ENCODE results near the gene PIK3C3.
A peak's percentile ranks its signal among the peaks of the same experiment; 100 is the strongest.
"Not testable (repeated sequence)": the region's sequence is repeated elsewhere in the genome, so short reads cannot be mapped to it uniquely, and the experiment has no call there.

PIK3C3 gene

DNA sequence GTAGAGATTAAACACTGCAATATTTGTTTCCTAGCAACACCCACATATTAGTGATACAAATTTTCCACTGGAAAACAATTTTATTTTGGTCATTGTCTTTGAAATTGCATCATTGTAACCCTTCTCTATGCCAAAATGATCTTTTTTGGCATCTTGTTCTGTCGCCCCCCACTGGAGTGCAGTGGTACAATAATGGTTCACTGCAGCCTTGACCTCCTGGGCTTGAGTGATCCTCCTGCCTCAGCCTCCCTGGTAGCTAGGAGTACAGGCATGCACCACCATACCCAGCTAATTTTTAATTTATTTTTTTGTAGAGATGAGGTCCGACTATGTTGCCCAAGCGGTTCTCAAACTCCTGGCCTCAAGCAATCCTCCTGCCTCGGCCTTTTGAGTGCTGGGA lies 117.4 kb downstream of the PIK3C3 start:
- no peak for DNase-seq (ENCODE audit: low spot score)

DNA sequence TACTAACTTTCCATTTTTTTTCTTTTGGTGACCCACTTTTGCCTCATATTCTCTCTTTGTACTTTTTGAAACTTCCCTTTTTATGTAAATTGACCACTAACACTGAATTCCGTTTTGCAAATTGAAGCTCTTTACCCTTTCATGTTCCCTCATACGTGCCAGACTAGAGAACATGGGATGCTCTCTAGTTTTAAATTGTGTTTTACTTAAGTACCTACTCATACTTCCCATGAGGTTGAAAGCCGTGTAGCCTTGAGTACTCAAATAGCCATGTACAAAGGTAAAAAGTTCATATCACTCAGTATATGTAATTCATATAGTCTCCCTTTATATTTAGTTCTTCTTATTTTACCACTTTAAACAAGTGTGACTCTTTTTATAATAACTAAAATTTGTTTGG lies 119.7 kb downstream of the PIK3C3 start:
- DNase-seq (ENCODE audit: low spot score), result no peak

DNA sequence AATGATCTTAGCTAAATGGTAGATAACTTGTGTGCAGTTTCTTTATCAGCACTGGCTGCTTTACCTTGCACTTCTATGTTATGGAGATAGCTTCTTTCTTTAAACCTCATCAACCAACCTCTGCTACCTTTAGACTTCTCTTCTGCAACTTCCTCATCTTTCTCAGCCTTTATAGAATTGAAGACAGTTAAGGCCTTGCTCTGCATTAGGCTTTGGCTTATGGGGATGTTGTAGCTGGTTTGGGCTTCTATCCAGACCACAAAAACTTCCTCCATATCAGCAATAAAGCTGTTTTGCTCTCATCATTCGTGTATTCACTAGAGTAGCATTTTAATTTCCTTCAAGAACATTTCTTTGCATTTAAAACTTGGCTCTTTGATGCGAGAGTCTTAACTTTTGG lies 123.7 kb downstream of the PIK3C3 start:
- DNase-seq (ENCODE audit: low spot score), result no peak

DNA sequence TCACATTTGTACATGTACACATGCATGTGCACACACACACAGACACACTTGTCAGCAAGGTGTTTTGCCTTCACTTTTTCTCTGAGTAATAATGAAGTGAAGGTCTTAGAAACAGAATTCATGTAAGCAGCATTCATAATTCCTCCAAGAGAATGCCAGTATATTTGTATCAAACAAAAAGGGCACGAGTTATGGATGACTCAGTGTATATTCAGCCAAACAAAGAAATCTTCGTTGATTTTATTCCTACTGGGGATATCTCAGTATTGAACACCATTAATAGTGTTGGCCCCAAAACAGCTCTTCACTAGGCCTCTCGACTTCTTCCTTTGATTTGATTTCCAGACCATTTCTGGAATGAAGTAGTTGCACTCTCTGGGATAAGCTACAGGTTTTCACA lies 125.3 kb downstream of the PIK3C3 start:
- no peak for DNase-seq (ENCODE audit: low spot score)

DNA sequence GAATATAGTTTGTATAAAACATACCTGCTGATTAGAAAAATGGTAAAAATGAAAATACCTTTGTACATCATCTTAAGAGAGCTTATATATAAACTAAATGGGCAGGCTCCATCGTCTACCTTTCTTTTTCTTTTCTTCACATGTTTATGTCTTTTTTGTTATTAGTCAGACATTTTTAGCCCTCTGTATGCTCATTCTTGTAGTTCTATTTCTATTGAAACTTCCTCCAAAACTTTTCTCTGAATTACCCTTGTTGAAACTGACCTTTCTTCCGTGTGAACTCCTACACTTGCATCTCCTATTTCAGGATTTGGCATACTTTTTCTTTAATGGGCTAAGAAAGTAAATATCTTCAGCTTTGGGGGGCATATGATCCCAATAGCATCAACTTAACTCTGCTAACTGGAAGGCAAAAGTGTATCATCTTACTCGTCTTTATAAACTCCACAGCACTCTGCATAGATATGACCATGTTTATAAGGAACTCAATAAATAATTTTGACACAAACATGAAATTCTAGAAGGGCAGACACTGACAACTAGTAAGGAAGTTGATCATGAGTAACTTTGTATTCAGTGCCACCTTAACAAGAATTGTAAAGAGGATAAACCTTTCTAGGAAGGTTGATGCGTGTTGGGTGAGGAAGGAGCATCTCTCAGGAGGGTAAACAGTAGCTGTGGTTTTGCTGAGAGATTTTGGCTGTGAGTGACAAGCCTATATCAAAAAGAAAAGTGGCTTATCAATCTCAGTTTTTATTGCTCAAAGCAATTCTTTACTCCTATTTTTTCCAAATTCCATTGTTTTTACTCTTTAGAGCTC lies 127.6 kb downstream of the PIK3C3 start:
- no peak for DNase-seq (ENCODE audit: low spot score)

DNA sequence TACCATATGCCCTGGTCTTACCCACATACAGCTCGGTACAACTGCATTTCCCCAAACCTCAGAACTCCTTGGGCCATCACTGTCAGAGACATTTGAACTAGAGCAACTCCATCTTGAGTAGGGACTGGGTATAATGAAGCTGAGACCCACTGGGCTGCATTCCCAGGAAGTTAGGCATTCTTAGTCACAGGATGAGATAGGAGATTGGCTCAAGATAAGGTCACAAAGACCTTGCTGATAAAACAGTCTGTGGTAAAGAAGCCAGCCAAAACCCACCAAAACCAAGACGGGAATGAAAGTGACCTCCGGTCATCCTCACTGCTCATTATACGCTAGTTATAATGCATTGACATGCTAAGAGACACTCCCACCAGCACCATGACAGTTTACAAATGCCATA lies 131.3 kb downstream of the PIK3C3 start:
- DNase-seq (ENCODE audit: low spot score), result peak; percentile 3

DNA sequence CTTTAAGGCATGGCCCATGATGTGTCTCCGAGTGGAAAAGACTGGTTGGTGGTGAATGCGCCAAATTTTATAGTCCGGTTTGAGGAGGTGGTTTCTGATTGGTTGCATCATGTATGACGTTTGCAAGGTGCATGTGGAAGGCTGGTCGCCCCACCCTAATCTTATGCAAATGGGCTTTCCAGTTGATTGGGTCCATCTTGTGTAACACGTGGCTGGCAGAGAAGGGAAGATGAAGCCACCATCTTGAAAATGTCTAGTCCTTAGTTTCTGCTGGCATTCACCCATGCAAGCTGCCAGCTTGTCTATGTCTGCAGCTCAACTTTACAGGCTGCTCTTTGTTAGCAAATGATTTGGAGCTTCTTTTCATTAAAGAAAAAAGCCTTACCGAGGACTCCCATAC lies 132.2 kb downstream of the PIK3C3 start:
- no peak for DNase-seq (ENCODE audit: low spot score)

DNA sequence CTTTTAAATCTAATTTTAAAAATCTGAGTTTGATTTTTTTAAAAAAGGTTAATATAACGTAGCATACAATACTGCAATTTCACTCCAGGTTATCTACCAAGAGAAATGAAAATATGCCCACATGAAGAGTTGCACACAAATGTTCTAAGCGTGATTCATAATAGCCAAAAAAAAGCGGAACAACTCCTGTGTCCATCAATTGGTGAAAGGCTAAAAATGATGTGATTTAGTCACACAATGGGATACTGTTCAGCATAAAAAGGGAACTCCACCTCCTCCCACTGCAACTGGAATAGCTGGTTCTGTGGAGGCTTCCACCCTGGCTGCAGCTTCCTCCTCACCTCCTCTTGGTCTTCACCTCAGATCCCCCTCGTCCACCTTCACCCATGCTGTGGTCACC lies 132.8 kb downstream of the PIK3C3 start:
- no peak for DNase-seq (ENCODE audit: low spot score)

DNA sequence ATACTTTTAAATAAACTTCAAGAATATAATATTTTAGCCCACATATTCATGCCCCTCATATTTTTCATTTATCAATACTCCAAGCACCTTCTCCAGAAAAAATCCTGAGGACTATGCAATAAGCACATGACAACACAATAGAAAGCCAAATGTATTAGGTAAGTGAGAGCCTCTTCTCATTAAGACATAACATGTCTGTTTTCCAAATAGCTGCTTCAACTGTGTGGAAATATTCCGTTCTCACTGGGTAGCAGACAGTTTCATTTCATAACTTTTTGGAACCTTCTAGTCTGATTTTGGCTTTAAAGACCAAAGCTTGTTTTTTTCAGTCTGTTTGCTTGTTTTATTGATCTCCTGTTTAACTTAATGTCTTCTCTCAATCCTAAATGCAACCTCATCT lies 137.8 kb downstream of the PIK3C3 start:
- no peak for DNase-seq (ENCODE audit: low spot score)

DNA sequence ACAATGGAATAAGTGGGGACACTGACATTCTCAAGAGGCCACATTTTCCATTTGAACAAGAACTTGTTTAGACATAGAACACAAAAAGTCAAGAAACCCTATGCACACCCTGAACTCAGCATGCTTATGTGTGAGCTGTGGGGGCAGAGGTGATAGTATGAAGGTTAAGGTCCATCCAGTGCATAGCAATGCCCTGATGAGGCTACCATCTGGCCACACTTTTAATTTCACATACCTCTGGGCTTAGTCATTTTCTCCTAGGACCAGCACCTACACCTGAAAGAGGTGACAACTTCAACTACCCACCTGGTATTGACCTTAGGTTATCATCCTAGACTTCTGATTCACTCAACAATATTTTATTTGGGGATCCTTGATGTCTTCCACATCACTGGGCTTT lies 139.8 kb downstream of the PIK3C3 start:
- no peak for DNase-seq (ENCODE audit: low spot score)

DNA sequence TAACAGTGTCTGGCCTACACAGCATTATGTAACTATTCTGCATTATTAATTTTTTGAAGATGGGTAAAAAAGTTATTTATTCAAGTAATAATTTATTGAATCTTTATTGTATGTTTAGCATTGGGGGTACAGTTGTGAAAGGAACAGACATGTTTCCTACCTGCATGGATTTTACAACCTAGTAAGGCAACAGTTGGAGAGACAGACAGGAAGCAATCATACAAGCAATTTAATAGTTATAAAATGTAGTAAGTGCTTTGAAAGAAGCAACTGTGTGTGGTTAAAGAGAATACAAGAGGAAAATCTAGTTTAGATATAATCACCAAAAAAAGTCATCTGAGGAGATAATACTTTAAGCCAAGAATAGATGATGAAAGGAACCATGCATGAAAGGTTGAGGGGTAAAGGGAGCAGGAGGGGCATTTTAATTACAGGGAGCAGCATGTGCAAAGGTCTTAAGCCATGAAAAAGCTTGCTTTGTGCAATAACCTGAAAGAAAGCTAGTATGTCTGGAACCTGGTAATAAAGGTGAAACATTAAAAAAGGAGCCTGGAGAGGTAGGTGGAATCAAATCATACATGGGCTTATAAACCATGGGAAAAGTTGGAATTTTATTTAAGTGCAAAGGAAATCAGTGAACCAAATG lies 140.8 kb downstream of the PIK3C3 start:
- no peak for DNase-seq (ENCODE audit: low spot score)

DNA sequence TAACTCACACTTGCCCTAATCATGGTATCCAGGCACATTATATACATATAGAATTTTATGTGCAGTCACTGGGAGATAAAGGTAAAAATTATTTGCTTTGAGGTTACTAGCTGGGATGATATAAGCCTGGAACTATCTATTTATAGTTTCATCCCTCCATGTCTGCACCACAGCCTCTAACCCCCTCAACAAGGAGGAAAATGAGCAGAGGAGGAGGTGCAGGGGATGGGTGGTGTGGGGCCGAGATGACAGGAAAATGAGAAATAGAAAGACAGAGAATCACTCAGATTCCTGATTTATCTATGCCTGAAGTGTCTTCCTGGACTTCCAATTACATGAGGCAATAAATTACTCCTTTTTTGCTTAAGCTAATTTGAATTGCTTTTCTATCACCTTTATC lies 145.2 kb downstream of the PIK3C3 start:
- no peak for DNase-seq (ENCODE audit: low spot score)

DNA sequence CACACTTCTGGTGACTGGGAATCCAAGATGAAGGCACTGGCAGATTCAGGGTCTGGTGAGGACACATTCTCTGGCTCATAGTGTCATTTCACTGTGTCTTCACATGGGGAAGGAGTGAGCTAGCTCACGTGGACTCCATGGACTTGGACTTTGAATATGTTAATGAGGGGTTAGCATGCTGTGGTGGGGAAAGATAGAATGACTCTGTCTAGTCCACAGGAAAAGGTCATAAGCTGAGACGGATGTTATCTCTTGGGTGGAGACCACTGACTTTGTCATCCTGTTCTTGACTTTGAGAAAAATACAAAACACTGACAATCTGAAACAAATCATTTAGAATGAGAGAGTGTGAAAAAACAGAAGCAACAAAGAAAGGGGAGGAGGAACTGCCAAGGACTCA lies 145.9 kb downstream of the PIK3C3 start:
- DNase-seq (ENCODE audit: low spot score), result no peak

DNA sequence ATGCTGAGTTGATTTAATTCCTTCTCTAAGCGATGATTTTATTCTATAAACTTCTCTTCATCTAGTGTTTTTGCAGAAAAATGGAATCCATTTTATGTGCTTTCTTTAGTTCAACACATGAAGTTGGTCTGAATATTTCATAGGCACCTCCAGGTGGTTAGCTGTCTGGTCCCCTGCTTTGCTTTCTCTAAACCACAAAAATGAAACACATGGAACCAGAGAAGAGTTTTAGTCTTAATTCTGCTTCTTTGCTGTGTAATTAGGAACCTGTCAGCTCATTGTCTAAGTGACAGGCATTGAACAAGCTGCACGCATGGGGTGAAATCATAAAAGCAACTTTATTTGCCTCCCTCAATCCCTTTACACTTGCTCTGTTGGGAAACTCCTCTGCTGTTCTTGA lies 150.4 kb downstream of the PIK3C3 start:
- DNase-seq (ENCODE audit: low spot score), result no peak

DNA sequence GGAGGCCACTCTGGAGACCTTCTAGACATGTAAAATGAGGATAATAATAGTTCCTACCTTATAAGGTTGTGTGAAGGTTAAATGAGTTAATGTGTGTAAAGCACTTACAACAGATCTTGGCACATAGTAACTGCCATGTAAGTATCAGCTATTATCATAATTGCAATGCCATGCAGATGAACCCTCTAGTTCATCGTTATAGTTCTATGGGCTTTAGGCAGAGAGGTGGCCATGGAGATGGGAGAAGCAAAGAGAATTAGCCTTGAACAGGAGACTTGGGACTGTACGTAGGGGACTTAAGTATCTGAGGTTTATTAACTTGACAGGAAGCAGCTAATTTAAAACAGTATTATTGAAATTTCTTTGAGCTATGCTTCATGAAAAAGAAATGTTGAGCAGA lies 151.8 kb downstream of the PIK3C3 start:
- DNase-seq (ENCODE audit: low spot score), result no peak

DNA sequence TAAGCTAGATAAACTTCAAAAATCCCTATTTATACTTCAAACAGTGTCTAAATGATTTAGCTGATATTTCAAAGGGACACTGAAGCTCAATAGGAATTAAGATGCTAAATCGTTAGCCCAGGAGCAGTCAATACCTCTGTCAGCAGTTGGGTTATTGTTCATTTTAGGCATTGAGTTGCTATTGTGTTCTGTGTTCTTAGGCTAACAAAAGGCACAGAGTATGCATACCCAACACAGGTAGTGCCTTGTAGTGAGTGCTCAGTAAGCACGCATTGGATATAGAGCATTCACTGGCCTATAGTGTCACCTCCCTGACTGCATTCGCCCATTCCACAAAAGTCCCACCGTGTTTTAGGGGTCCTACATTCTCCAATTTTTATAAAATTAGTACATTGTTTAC lies 152.3 kb downstream of the PIK3C3 start:
- DNase-seq (ENCODE audit: low spot score), result no peak

DNA sequence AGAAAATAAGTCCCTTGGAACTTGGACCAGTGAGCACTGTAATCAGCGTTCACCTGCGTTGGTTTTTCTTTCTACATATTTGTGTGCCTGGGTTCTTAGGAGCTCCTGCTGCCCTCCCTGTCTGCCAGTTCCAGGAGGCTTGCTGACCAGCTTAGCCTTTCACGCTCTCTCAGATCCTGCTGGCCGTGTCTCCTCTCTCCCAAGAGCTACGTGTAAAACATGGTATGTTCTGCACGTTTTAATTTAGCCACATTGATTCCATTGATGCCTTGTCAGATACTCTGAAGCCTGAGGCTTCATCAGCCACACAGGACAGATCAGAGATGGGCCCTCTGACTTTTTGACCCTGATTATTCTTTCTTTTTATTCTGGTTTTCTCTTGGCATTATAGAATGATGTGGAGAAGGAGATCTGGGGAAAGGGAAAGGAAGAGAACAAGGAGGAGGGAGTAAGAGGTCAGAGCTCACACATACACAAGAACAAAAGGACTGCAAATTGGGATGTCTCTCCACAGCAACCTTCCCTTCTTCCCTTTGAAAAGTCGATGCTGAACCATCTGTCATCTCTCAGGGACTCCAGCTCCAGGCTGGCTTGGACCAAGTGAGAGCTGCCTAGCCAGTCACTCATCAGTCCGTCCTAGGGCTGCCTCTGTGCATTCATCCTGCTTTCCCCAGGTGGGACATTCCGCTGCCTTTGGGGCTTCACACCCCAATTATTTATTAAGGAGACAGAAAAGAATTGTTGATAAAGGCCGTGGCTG lies 152.8 kb downstream of the PIK3C3 start:
- no peak for DNase-seq (ENCODE audit: low spot score)

DNA sequence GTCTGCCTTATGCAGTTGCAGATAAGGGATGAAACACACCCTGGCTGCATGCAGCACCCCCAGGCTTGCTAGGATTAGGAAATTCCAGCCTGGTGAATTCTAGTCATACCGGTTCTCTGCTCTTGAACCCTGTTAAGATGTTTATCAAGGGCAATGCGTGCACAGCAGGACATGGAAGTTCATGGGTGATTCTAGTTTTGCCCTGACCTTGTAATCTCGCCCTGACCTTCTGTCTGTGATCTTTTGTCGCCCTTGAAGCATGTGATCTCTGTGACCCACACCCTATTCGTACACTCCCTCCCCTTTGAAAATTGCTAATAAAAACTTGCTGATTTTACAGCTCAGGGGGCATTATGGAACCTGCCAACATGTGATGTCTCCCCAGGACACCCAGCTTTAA lies 157.1 kb downstream of the PIK3C3 start:
- not testable (repeated sequence) for DNase-seq (ENCODE audit: low spot score)

DNA sequence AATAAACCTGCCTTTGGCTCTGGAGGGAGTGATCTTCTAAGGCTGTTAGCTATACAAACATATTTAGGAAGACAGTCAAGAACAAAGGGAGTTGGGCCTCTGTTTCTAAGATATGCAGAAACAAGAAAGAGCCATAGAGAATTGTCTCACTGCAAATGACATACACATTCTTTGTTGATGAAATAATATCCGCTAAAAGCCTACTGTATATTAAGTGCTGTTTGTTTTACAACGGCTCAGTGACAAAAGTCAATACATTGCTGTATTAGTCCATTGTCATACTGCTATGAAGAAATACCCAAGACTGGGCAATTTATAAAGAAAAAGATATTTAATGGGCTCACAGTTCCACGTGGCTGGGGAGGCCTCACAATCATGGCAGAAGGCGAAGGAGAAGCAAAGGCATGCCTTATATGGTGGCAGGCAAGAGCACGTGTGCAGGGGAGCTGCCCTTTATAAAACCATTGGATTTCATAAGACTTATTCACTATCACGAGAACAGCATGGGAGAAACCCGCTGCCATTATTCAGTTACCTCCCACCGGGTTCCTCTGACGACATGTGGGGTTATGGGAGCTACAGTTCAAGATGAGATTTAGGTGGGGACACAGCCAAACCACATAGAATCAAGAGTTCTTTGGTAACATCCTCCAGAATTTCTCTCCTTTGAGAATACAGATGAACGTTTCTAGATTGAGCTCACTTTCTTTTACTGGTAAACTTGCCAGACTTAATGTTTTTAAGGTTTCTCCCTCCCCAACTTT lies 157.8 kb downstream of the PIK3C3 start:
- no peak for DNase-seq (ENCODE audit: low spot score)

DNA sequence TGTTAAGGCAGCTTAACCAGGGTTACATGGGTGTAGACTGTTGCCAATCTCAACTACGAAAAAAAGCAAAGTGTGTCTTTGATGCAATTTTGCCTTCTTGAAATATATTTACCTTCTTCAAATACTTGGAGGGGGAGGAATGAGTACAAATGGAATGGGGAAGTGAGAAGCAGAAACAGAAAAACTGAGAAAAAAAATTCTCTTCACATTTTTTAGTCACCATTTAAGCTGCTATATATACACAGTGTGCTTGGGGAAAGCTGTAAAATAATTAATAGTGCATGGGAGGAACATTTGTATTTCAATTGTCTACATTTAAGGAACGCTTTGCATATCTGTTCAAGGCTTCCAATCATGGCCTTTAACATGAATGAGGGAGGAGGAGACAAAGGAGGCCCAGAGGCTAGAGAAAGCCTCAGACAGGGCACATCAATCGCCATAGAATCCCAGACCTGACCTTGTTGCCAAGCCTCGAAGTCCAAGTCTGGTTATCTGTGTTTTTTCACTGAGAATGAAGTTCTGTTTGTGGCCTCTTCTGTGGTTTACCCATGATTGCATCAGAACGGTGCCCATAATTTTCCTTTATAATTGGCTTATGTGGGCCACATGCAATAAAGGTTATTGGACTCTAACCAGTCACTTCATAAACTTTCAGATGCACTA lies 158.6 kb downstream of the PIK3C3 start:
- DNase-seq (ENCODE audit: low spot score), result peak; percentile 9

DNA sequence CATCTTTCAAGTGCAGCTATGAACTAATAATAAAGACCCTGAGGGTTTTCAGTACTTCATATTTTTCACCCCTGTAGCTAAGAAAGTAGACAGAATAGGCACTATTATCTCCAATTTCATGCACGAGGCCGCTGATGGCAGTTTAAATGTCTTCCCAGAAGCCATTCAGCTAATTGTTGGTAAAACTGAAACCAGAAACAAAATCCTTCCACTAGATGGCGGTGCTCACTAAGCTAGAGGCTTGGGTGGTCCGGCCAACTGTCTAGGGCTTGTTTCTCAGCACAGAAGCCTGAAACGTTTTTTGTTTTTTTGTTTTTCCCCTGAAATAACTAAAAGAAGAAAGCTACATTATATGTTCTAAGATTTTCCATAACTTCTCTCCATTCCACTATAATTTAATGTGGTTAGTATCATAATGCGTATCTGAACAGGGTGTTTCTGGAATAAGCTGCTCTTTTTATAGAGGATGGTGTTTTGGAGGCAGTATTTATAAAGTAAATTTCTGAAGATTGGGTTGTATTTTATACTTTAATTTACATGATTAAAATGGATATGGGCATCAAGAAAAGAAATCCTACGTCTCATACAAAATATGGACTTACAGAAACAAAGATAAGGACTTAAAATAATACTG lies 159.4 kb downstream of the PIK3C3 start:
- peak; percentile 77 for DNase-seq (ENCODE audit: low spot score)
